BE2C (cell line): ENCODE measurements around the gene PLCB1.

ENCODE experiments used
- DNase-seq: peaks from one replicate; pipeline ENCODE4 v3.0.0-alpha.2; 2020
- H3K27me3 ChIP-seq: fragments of 250-450 bp; sonication (Bioruptor Pico); 2 replicates; pipeline ENCODE4 v1.5.1; 2020; ENCODE audit warnings: mild to moderate bottlenecking
- H3K36me3 ChIP-seq: fragments of 250-450 bp; sonication (Bioruptor Pico); 2 replicates; pipeline ENCODE4 v1.5.1; 2020; ENCODE audit warnings: mild to moderate bottlenecking
- H3K4me1 ChIP-seq: fragments of 250-450 bp; sonication (Bioruptor Pico); 2 replicates; pipeline ENCODE4 v1.5.1; 2020
- H3K4me3 ChIP-seq: 2 replicates; pipeline ENCODE4 v1.5.1; 2011; ENCODE audit warnings: low read depth, low read length
- H3K9me3 ChIP-seq: fragments of 250-450 bp; sonication (Bioruptor Pico); 2 replicates; pipeline ENCODE4 v1.5.1; 2020
- CTCF ChIP-seq: IDR thresholded peaks from 2 replicates; pipeline ENCODE4 v1.5.1; 2012; ENCODE audit warnings: mild to moderate bottlenecking, low read depth, low read length

Gene PLCB1

GRCh38 chr20:8876366-8876765 is 744.3 kb downstream of the PLCB1 start:
- H3K4me3 ChIP-seq, result no peak overlapping the region
- no peak for TF ChIP-seq CTCF
- no peak for DNase-seq
- H3K4me1 ChIP-seq, result peaks cover 4% of the 10 kb centered on the region; the same call in 1 of the 2 replicates
- H3K36me3 ChIP-seq, result no peaks in the 10 kb centered on the region
- H3K9me3 ChIP-seq, result no peaks in the 10 kb centered on the region
- no peaks in the 10 kb centered on the region for H3K27me3 ChIP-seq

- Histone ChIP-seq H3K4me3 (no peak overlapping the region), H3K27me3 (no peaks in the 10 kb centered on the region), H3K4me1 (peaks cover 4% of the 10 kb centered on the region; the same call in 1 of the 2 replicates), H3K36me3 (no peaks in the 10 kb centered on the region), H3K9me3 (no peaks in the 10 kb centered on the region)
- no peak for TF ChIP-seq CTCF
- no peak for DNase-seq
These were observed 745.2 kb downstream of the PLCB1 start for GRCh38 chr20:8877294-8877693.

- Histone ChIP-seq H3K27me3 (no peaks in the 10 kb centered on the region), H3K9me3 (no peaks in the 10 kb centered on the region), H3K36me3 (no peaks in the 10 kb centered on the region), H3K4me1 (no peaks in the 10 kb centered on the region), H3K4me3 (no peak overlapping the region)
- TF ChIP-seq CTCF, result no peak
- no peak for DNase-seq
These were observed 747.6 kb downstream of the PLCB1 start for GRCh38 chr20:8879669-8880068.

GRCh38 chr20:8880085-8880853 is 748.2 kb downstream of the PLCB1 start:
- Histone ChIP-seq H3K9me3 (no peaks in the 10 kb centered on the region), H3K4me3 (no peak overlapping the region), H3K27me3 (no peaks in the 10 kb centered on the region), H3K4me1 (no peaks in the 10 kb centered on the region), H3K36me3 (no peaks in the 10 kb centered on the region)
- TF ChIP-seq CTCF, result no peak
- no peak for DNase-seq

GRCh38 chr20:8891039-8891438 is 759.0 kb downstream of the PLCB1 start:
- TF ChIP-seq CTCF, result no peak

GRCh38 chr20:8895472-8895871 is 763.4 kb downstream of the PLCB1 start:
- no peaks in the 10 kb centered on the region; the same call in 1 of the 2 replicates for H3K9me3 ChIP-seq

More at GRCh38 chr20:8891039-8891438, 759.0 kb downstream of the PLCB1 start:
- H3K4me1 ChIP-seq, result no peaks in the 10 kb centered on the region; the same call in 1 of the 2 replicates
- H3K4me3 ChIP-seq, result no peak overlapping the region
- H3K27me3 ChIP-seq, result no peaks in the 10 kb centered on the region
- no peaks in the 10 kb centered on the region for H3K36me3 ChIP-seq
- no peak for DNase-seq
- no peaks in the 10 kb centered on the region; the same call in 1 of the 2 replicates for H3K9me3 ChIP-seq

More at GRCh38 chr20:8895472-8895871, 763.4 kb downstream of the PLCB1 start:
- H3K27me3 ChIP-seq, result no peaks in the 10 kb centered on the region
- DNase-seq, result no peak
- no peaks in the 10 kb centered on the region for H3K4me1 ChIP-seq
- H3K4me3 ChIP-seq, result no peak overlapping the region
- no peak for TF ChIP-seq CTCF
- no peaks in the 10 kb centered on the region for H3K36me3 ChIP-seq
